Inflammatory macrophage treated with lipopolysaccharide for 1 hour (primary cell): ENCODE results near the gene C3orf18.
A peak's percentile ranks its signal among the peaks of the same experiment; 100 is the strongest.

Source experiments
- DNase-seq, 2 donors: peaks; one replicate each; pipeline ENCODE4 v3.0.0-alpha.2; 2020 to 2022

Gene C3orf18

GRCh38 chr3:50603261-50604109 is 35.9 kb upstream of the C3orf18 start:
- no peak for DNase-seq

- DNase-seq = no peak
Observed at GRCh38 chr3:50602595-50603191, 35.1 kb upstream of the C3orf18 start.

- peak; percentile 93 to 97 for DNase-seq
Observed at GRCh38 chr3:50600841-50601591, 33.5 kb upstream of the C3orf18 start.

- no peak for DNase-seq
Observed at GRCh38 chr3:50600141-50600753, 32.7 kb upstream of the C3orf18 start.

GRCh38 chr3:50599716-50600118 is 32.2 kb upstream of the C3orf18 start:
- DNase-seq = no peak

- no peak for DNase-seq
Observed at GRCh38 chr3:50599115-50599715, 31.7 kb upstream of the C3orf18 start.

GRCh38 chr3:50594253-50594785 is 26.8 kb upstream of the C3orf18 start:
- no peak for DNase-seq

- DNase-seq = peak; percentile 42 to 50
Observed at GRCh38 chr3:50592568-50592967, 25.0 kb upstream of the C3orf18 start.

- peak in 1 of 2 donors; percentile 71 for DNase-seq
Observed at GRCh38 chr3:50591196-50591741, 23.7 kb upstream of the C3orf18 start.

GRCh38 chr3:50588759-50589433 is 21.3 kb upstream of the C3orf18 start:
- no peak for DNase-seq

GRCh38 chr3:50587806-50588758 is 20.5 kb upstream of the C3orf18 start:
- no peak for DNase-seq

- no peak for DNase-seq
Observed at GRCh38 chr3:50587373-50587772, 19.8 kb upstream of the C3orf18 start.

- no peak for DNase-seq
Observed at GRCh38 chr3:50586763-50587070, 19.2 kb upstream of the C3orf18 start.

- peak; percentile 35 to 68 for DNase-seq
Observed at GRCh38 chr3:50585919-50586762, 18.6 kb upstream of the C3orf18 start.

GRCh38 chr3:50584391-50584790 is 16.8 kb upstream of the C3orf18 start:
- no peak for DNase-seq

GRCh38 chr3:50583897-50584296 is 16.4 kb upstream of the C3orf18 start:
- no peak for DNase-seq

GRCh38 chr3:50582083-50582482 is 14.5 kb upstream of the C3orf18 start:
- no peak for DNase-seq

- no peak for DNase-seq
Observed at GRCh38 chr3:50581459-50581842, 13.9 kb upstream of the C3orf18 start.

- no peak for DNase-seq
Observed at GRCh38 chr3:50580683-50581458, 13.3 kb upstream of the C3orf18 start.
